ENCODE data around the gene LCT.
"Not testable (repeated sequence)": the region's sequence is repeated elsewhere in the genome, so short reads cannot be mapped to it uniquely, and the experiment has no call there.

Gene LCT

GRCh38 chr2:135799738-135800137 lies 37.2 kb downstream of the LCT start:
- peak; percentile 22 for TF ChIP-seq CTCF (IDR thresholded peaks at IDR 0.05; ENCODE audit: insufficient read depth, low read length, poor library complexity, severe bottlenecking)
- no peaks in the 10 kb centered on the region for H3K27me3 ChIP-seq (replicated peaks; ENCODE audit: control insufficient read depth, insufficient read depth, low read length)
- no peak for DNase-seq (ENCODE audit: extremely low read depth, insufficient read length)
- no peak overlapping the region for H3K4me3 ChIP-seq (replicated peaks; ENCODE audit: low read depth, low read length)
- no peaks in the 10 kb centered on the region for H3K36me3 ChIP-seq (ENCODE audit: control insufficient read depth, insufficient read depth, low read length)

- Histone ChIP-seq H3K36me3 (ENCODE audit: control insufficient read depth, insufficient read depth, low read length) (no peaks in the 10 kb centered on the region), H3K4me3 (replicated peaks; ENCODE audit: low read depth, low read length) (no peak overlapping the region)
- DNase-seq (ENCODE audit: extremely low read depth, insufficient read length): no peak
These were observed 38.2 kb downstream of the LCT start for GRCh38 chr2:135798762-135799161.

GRCh38 chr2:135798275-135798705 lies 38.7 kb downstream of the LCT start:
- H3K36me3 ChIP-seq (ENCODE audit: control insufficient read depth, insufficient read depth, low read length): no peaks in the 10 kb centered on the region
- no peak overlapping the region for H3K4me3 ChIP-seq (replicated peaks; ENCODE audit: low read depth, low read length)
- TF ChIP-seq CTCF (IDR thresholded peaks at IDR 0.05; ENCODE audit: insufficient read depth, low read length, poor library complexity, severe bottlenecking): no peak
- H3K27me3 ChIP-seq (replicated peaks; ENCODE audit: control insufficient read depth, insufficient read depth, low read length): no peaks in the 10 kb centered on the region
- DNase-seq (ENCODE audit: extremely low read depth, insufficient read length): no peak

More at GRCh38 chr2:135798762-135799161, 38.2 kb downstream of the LCT start:
- TF ChIP-seq CTCF (IDR thresholded peaks at IDR 0.05; ENCODE audit: insufficient read depth, low read length, poor library complexity, severe bottlenecking): peak; percentile 27
- H3K27me3 ChIP-seq (replicated peaks; ENCODE audit: control insufficient read depth, insufficient read depth, low read length): no peaks in the 10 kb centered on the region

- Histone ChIP-seq H3K4me3 (replicated peaks; ENCODE audit: low read depth, low read length) (no peak overlapping the region), H3K27me3 (replicated peaks; ENCODE audit: control insufficient read depth, insufficient read depth, low read length) (no peaks in the 10 kb centered on the region), H3K36me3 (ENCODE audit: control insufficient read depth, insufficient read depth, low read length) (no peaks in the 10 kb centered on the region)
- DNase-seq (ENCODE audit: extremely low read depth, insufficient read length): peak; percentile 43
- peak; percentile 96 for TF ChIP-seq CTCF (IDR thresholded peaks at IDR 0.05; ENCODE audit: insufficient read depth, low read length, poor library complexity, severe bottlenecking)
These were observed 39.3 kb downstream of the LCT start for GRCh38 chr2:135797497-135798274.

- TF ChIP-seq CTCF (IDR thresholded peaks at IDR 0.05; ENCODE audit: insufficient read depth, low read length, poor library complexity, severe bottlenecking): no peak
- Histone ChIP-seq H3K27me3 (replicated peaks; ENCODE audit: control insufficient read depth, insufficient read depth, low read length) (no peaks in the 10 kb centered on the region), H3K4me3 (replicated peaks; ENCODE audit: low read depth, low read length) (no peak overlapping the region), H3K36me3 (ENCODE audit: control insufficient read depth, insufficient read depth, low read length) (no peaks in the 10 kb centered on the region)
- DNase-seq (ENCODE audit: extremely low read depth, insufficient read length): no peak
These were observed 40.4 kb downstream of the LCT start for GRCh38 chr2:135796606-135797005.

GRCh38 chr2:135795641-135796040 lies 41.3 kb downstream of the LCT start:
- not testable (repeated sequence) for DNase-seq (ENCODE audit: extremely low read depth, insufficient read length); H3K4me3 ChIP-seq (replicated peaks; ENCODE audit: low read depth, low read length); H3K36me3 ChIP-seq (ENCODE audit: control insufficient read depth, insufficient read depth, low read length); H3K27me3 ChIP-seq (replicated peaks; ENCODE audit: control insufficient read depth, insufficient read depth, low read length)

Data from GM06990 (cell line).